Nephron progenitor cell (in vitro differentiated cells): ENCODE measurements around the gene EXOC4.
"Not testable (repeated sequence)": the region's sequence is repeated elsewhere in the genome, so short reads cannot be mapped to it uniquely, and the experiment has no call there.

Source experiments
- DNase-seq: peaks from one replicate; pipeline ENCODE4 v3.0.0; 2021
- H3K27ac Mint-ChIP-seq: 2 replicates; pipeline ENCODE4 v1.8.0; 2021; ENCODE audit warnings: mild to moderate bottlenecking, moderate library complexity, mixed read lengths
- H3K27me3 Mint-ChIP-seq: 2 replicates; pipeline ENCODE4 v1.8.0; 2021; ENCODE audit warnings: mild to moderate bottlenecking, low read depth, mixed read lengths; ENCODE audit not compliant: poor library complexity
- H3K36me3 Mint-ChIP-seq: 2 replicates; pipeline ENCODE4 v1.8.0; 2021; ENCODE audit warnings: low read depth, mixed read lengths
- H3K4me1 Mint-ChIP-seq: 2 replicates; pipeline ENCODE4 v1.8.0; 2021; ENCODE audit warnings: mixed read lengths
- H3K4me3 Mint-ChIP-seq: 2 replicates; pipeline ENCODE4 v1.8.0; 2021; ENCODE audit warnings: mild to moderate bottlenecking, moderate library complexity, mixed read lengths
- H3K9me3 Mint-ChIP-seq: 2 replicates; pipeline ENCODE4 v1.8.0; 2021; ENCODE audit warnings: mild to moderate bottlenecking, moderate library complexity, mixed read lengths
- TF ChIP-seq, protein P1 (sequence below): fragments of 200-600 bp; sonication (generic); IDR thresholded peaks from 2 replicates; pipeline ENCODE4 v1.5.0; 2021; ENCODE audit warnings: antibody characterized with exemption

EXOC4 gene

DNA sequence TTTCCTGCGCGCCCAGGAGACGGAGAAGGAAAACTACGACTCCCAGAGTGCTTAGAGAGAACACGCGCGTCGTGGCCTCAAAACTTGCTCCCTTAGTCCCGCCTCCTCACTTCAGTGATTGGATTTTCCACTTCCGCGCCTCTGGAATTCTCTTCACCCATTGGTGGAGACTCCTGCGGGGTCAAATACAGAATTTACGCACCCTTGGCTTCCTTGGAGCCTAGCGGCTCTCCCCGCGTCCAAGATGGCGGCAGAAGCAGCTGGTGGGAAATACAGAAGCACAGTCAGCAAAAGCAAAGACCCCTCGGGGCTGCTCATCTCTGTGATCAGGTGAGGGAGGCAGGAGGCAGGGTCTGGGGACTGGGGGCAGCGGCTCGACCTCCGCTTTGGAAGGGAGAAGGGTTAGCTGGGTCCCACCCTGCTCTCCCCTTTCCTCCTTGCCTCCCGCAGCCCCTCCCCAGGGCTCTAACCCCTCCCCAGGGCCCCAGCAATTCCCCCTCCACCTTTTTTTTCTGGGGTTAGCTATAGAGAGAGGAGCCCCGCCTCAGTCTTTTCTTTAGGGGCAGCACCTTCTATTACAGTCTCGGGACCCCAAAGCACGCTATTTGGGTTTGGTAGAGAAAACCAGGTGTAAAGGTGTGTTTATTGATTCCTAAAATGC is at the start of gene EXOC4:
Gene EXOC4 (plus strand): TSS at position 221 of the 661 bp plus-strand sequence.
- TF ChIP-seq, protein P1, sequence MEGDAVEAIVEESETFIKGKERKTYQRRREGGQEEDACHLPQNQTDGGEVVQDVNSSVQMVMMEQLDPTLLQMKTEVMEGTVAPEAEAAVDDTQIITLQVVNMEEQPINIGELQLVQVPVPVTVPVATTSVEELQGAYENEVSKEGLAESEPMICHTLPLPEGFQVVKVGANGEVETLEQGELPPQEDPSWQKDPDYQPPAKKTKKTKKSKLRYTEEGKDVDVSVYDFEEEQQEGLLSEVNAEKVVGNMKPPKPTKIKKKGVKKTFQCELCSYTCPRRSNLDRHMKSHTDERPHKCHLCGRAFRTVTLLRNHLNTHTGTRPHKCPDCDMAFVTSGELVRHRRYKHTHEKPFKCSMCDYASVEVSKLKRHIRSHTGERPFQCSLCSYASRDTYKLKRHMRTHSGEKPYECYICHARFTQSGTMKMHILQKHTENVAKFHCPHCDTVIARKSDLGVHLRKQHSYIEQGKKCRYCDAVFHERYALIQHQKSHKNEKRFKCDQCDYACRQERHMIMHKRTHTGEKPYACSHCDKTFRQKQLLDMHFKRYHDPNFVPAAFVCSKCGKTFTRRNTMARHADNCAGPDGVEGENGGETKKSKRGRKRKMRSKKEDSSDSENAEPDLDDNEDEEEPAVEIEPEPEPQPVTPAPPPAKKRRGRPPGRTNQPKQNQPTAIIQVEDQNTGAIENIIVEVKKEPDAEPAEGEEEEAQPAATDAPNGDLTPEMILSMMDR, result no peak
- peak within 1 kb of the TSS; percentile 96 for H3K4me3 Mint-ChIP-seq
- H3K27me3 Mint-ChIP-seq, result no peaks in the 10 kb centered on the region
- H3K36me3 Mint-ChIP-seq, result peaks cover 20% of the 10 kb centered on the region
- peaks cover 12% of the 10 kb centered on the region for H3K9me3 Mint-ChIP-seq
- peak; percentile 85 for DNase-seq
- peak within 1 kb of the TSS; percentile 92 for H3K27ac Mint-ChIP-seq
- H3K4me1 Mint-ChIP-seq, result peaks cover 31% of the 10 kb centered on the region

DNA sequence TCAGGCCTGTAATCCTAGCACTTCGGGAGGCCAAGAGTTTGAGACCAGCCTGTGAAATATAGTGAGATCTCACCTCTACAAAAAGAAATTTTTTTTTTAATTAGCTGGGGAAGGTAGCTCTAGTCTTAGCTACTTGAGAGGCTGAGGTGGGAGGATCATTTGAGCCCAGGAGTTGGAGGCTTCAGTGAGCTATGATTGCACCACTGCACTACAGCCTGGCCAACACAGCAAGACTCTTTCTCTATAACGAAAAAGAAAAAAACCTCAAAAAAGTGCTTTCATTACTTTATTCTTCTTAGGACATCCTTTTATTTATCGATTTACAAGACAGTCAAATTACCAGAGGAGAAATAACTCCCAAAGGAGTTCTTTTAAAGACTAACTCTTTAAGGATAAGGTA is 49.4 kb upstream of the EXOC4 start:
- Mint-ChIP-seq H3K27ac (no peak overlapping the region), H3K36me3 (no peaks in the 10 kb centered on the region), H3K9me3 (peaks cover 3% of the 10 kb centered on the region), H3K4me3 (no peak overlapping the region), H3K27me3 (peaks cover 3% of the 10 kb centered on the region), H3K4me1 (no peaks in the 10 kb centered on the region)
- TF ChIP-seq, protein P1, result no peak
- no peak for DNase-seq

DNA sequence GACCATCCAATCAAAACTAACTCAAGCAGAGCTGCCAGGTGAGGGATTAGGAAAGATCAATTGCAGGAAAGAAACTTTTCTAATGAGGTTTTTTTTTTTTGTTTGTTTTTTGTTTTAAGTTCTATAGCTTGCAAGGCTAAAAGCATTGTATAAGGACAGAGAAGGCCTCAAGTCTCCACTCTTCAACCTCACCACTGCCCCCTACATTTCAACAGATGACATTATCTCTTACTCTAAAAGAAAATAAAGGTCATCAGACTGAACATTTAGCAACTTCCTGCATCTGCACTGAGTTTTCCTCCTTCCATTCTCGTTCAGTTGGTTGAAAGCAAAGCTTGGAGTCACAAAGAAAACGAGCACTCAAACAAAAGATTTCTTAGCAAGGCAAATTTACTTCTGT is 45.2 kb upstream of the EXOC4 start:
- Mint-ChIP-seq H3K27me3 (peaks cover 7% of the 10 kb centered on the region), H3K9me3 (peaks cover 15% of the 10 kb centered on the region), H3K27ac (no peak overlapping the region), H3K4me1 (no peaks in the 10 kb centered on the region), H3K4me3 (no peak overlapping the region), H3K36me3 (no peaks in the 10 kb centered on the region)
- no peak for DNase-seq
- TF ChIP-seq, protein P1, result peak; percentile 32

DNA sequence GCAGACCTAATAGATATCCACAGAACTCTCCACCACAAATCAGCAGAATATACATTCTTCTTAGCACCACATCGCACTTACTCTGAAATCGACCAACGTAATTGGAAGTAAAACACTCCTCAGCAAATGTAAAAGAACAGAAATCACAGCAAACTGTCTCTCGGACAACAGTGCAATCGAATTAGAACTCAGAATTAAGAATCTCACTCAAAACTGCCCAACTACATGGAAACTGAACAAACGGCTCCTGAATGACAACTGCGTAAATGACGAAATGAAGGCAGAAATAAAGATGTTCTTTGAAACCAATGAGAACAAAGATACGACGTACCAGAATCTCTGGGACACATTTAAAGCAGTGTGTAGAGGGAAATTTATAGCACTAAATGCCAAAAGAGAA is 42.1 kb upstream of the EXOC4 start:
- not testable (repeated sequence) for H3K36me3 Mint-ChIP-seq, H3K4me3 Mint-ChIP-seq, H3K27ac Mint-ChIP-seq, H3K4me1 Mint-ChIP-seq, DNase-seq
- Mint-ChIP-seq H3K27me3 (peaks cover 12% of the 10 kb centered on the region), H3K9me3 (peaks cover 26% of the 10 kb centered on the region)

DNA sequence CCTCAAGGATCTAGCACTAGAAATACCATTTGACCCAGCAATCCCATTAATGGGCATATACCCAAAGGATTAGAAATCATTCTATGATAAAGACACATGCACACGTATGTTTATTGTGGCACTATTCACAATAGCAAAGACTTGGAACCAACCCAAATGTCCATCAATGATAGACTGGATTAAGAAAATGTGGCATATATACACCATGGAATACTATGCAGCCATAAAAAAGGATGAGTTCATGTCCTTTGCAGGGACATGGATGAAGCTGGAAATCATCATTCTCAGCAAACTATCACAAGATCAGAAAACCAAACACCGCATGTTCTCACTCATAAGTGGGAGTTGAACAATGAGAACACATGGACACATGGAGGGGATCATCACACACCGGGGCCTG is 39.1 kb upstream of the EXOC4 start:
- not testable (repeated sequence) for DNase-seq, H3K27ac Mint-ChIP-seq, H3K36me3 Mint-ChIP-seq, H3K4me3 Mint-ChIP-seq, H3K4me1 Mint-ChIP-seq
- H3K27me3 Mint-ChIP-seq, result peaks cover 20% of the 10 kb centered on the region
- H3K9me3 Mint-ChIP-seq, result peaks cover 21% of the 10 kb centered on the region

DNA sequence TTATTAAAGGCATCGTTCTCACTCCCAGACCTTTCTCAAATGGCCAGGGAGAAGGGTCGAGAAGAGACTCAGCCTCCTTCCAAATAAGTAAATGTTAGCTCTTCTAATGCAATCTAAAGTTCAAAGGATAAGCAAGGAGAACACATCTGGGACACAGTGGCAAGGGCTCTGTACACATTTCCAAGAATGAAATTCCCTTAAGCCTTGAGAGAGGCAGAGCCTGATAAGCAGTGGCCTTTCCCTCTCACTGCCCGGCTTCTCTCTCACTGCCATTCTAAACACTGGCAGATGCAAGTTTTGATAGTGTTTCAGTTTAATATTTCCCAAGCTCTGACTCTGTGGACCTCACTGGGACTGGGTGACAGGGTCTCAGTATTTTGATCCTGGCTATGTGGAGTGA is 35.1 kb upstream of the EXOC4 start:
- no peak overlapping the region for H3K4me3 Mint-ChIP-seq

More for the DNA sequence above, 35.1 kb upstream of the EXOC4 start:
- Mint-ChIP-seq H3K36me3 (no peaks in the 10 kb centered on the region), H3K27me3 (peaks cover 13% of the 10 kb centered on the region), H3K27ac (no peak overlapping the region), H3K9me3 (peaks cover 11% of the 10 kb centered on the region), H3K4me1 (peaks cover 5% of the 10 kb centered on the region)
- TF ChIP-seq, protein P1, result no peak
- no peak for DNase-seq
